PC-3 (cell line): ENCODE results near the gene HIVEP3. TPM values are rescaled to one million over a fixed set of nuclear protein-coding genes. Genes with fewer than 3 reads are reported as not detected.

Experiments
- ATAC-seq: fragments of 200-7000 bp; cut with Tn5 transposase; 2 replicates; pipeline ENCODE4 v1.9.1; 2020; ENCODE audit warnings: mild to moderate bottlenecking, moderate library complexity
- BruUV-seq: library from RNA; stranded (reverse); fragments of 400-500 nt; replicated peaks from 2 replicates; lab custom pipeline; 2021; lab: Mats Ljungman, UMichigan
- CTCF ChIA-PET: fragments of 300-600 bp; sonication (Branson Sonifier 250); formaldehyde crosslinking; loops from one replicate; lab custom pipeline; 2022; ENCODE audit warnings: antibody characterized with exemption; lab: Charles Lee
- POLR2A ChIA-PET: fragments of 300-600 bp; sonication (Branson Sonifier 250); formaldehyde crosslinking; loops from one replicate; lab custom pipeline; 2022; ENCODE audit warnings: antibody characterized with exemption; ENCODE audit not compliant: unreplicated experiment; lab: Charles Lee
- DNase-seq: peaks from one replicate; pipeline ENCODE4 v3.0.0-alpha.2; 2015
- H2AFZ ChIP-seq: fragments of 300-600 bp; sonication (generic); 2 replicates; pipeline ENCODE4 v1.6.0; 2016; ENCODE audit warnings: antibody characterized with exemption, low read length
- H3F3A ChIP-seq: fragments of 300-600 bp; sonication (generic); one replicate; pipeline ENCODE4 v1.6.0; 2017; ENCODE audit warnings: antibody characterized with exemption, low read length, control low read depth, mild to moderate bottlenecking; ENCODE audit not compliant: unreplicated experiment
- H3K27ac ChIP-seq: fragments of 300-600 bp; sonication (generic); 2 replicates; pipeline ENCODE4 v1.5.1; 2016; ENCODE audit warnings: mild to moderate bottlenecking, low read length
- H3K27me3 ChIP-seq: fragments of 300-600 bp; sonication (generic); 2 replicates; pipeline ENCODE4 v1.6.1; 2016; ENCODE audit warnings: low read length, mixed read lengths
- H3K36me3 ChIP-seq: fragments of 300-600 bp; sonication (generic); 2 replicates; pipeline ENCODE4 v1.6.1; 2016; ENCODE audit warnings: low read depth, mixed run types, low read length, mixed read lengths
- H3K4me1 ChIP-seq: fragments of 300-600 bp; sonication (generic); 2 replicates; pipeline ENCODE4 v1.5.1; 2016; ENCODE audit warnings: low read length; ENCODE audit not compliant: insufficient read depth
- H3K4me2 ChIP-seq: fragments of 300-600 bp; sonication (generic); 2 replicates; pipeline ENCODE4 v1.6.0; 2016; ENCODE audit warnings: low read length
- H3K4me3 ChIP-seq: fragments of 300-600 bp; sonication (generic); 2 replicates; pipeline ENCODE4 v1.5.1; 2016; ENCODE audit warnings: mild to moderate bottlenecking, low read length, mixed read lengths
- H3K79me2 ChIP-seq: fragments of 300-600 bp; sonication (generic); 2 replicates; pipeline ENCODE4 v1.6.1; 2017; ENCODE audit warnings: low read length, mixed read lengths
- H3K9ac ChIP-seq: fragments of 300-600 bp; sonication (generic); 2 replicates; pipeline ENCODE4 v1.6.0; 2016; ENCODE audit warnings: mild to moderate bottlenecking, low read length
- H3K9me2 ChIP-seq: fragments of 300-600 bp; sonication (generic); replicated peaks from 2 replicates; pipeline ENCODE4 v1.6.1; 2016; ENCODE audit warnings: mixed run types, low read length, mixed read lengths
- H3K9me3 ChIP-seq: fragments of 300-600 bp; sonication (generic); 2 replicates; pipeline ENCODE4 v1.6.1; 2016; ENCODE audit warnings: low read length, mixed read lengths
- H4K20me1 ChIP-seq: fragments of 300-600 bp; sonication (generic); 2 replicates; pipeline ENCODE4 v1.6.1; 2016; ENCODE audit warnings: low read length, mixed read lengths
- CTCF ChIP-seq: fragments of 300-600 bp; sonication (generic); conservative IDR thresholded peaks from 2 replicates; pipeline ENCODE4 v1.5.1; 2017; ENCODE audit warnings: antibody characterized with exemption, low read depth, mild to moderate bottlenecking, low read length
- EZH2 ChIP-seq: fragments of 300-600 bp; sonication (generic); IDR thresholded peaks from one replicate; pipeline ENCODE4 v1.6.1; 2017; ENCODE audit warnings: antibody characterized with exemption, mild to moderate bottlenecking, low read length; ENCODE audit not compliant: unreplicated experiment
- EZH2phosphoT487 ChIP-seq: fragments of 300-600 bp; sonication (generic); IDR thresholded peaks from 2 replicates; pipeline ENCODE4 v1.6.1; 2018; ENCODE audit warnings: mild to moderate bottlenecking, antibody characterized with exemption, low read length, borderline replicate concordance
- intact Hi-C: fragments of 100-400 bp; cut with micrococcal nuclease; formaldehyde crosslinking; loops from 2 replicates; pipeline ENCODE4 v1.9.0; 2023
- total RNA-seq: library from RNA; depleted of rRNA; stranded (reverse); fragments of >200 nt; gene quantifications from 2 replicates; pipeline ENCODE4 v1.2.3, GENCODE V29; 2014

Gene HIVEP3
- total RNA-seq, 1 experiment from 2014 or later: 9.8 TPM

DNA sequence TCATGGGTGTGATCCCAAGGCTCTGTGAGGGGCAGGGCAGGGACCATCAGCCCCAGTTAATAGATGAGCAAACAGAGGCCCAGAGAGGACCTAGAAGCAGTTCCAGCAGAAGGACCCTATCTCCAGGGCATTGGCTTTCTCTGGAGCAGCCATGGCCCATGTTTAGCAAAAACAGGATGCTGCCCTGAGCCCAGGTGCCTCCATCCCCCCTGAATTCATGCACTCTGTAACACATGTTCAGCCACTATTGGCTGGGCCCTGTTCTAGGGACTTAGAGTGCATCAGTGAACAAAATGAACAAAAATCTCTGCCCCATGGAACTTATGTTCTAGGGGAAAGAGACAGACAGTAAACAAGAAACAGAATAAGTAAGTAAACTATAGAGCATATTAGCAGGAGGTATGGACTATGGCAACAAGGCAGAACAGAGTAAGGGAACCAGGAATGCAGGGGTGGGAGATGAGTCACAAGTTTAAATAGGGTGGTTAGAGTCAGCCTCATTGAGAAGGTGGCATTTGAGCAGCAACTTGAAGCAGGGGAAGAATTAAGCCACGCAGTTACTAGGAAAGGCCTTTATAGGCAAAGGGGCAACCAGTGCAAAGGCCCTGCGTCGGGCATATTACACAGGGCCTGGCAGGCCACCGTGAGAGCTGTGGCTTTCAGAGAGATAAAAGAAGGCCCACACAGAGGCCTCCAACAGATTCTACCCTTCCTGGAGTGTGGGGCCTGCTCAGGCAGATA is 248.3 kb downstream of the HIVEP3 start:
- no peak overlapping the region for H3K9ac ChIP-seq
- peaks cover 71% of the 10 kb centered on the region for H3K4me1 ChIP-seq
- no peaks in the 10 kb centered on the region for H4K20me1 ChIP-seq
- DNase-seq (peak; percentile 88), ATAC-seq (peak; percentile 89)
- H3K4me2 ChIP-seq: peak overlapping the region; percentile 65
- H3K9me3 ChIP-seq: no peaks in the 10 kb centered on the region
- ChIA-PET CTCF (no interaction called here), POLR2A (no interaction called here)
- TF ChIP-seq CTCF: no peak
- TF ChIP-seq EZH2: no peak
- no peak for TF ChIP-seq EZH2phosphoT487
- no peaks in the 10 kb centered on the region for H3K79me2 ChIP-seq
- peak overlapping the region; percentile 66 for H3K27ac ChIP-seq
- H3K9me2 ChIP-seq: no peaks in the 10 kb centered on the region
- H3K4me3 ChIP-seq: no peak overlapping the region
- no peaks in the 10 kb centered on the region for H3K36me3 ChIP-seq
- no peaks in the 10 kb centered on the region for H3F3A ChIP-seq
- H3K27me3 ChIP-seq: no peaks in the 10 kb centered on the region
- H2AFZ ChIP-seq: no peak overlapping the region
- BruUV-seq: no TSS peak
- intact Hi-C loops: loop anchor here (2.0 kb wide), 1 partner anchor 112 kb away; no protein-coding TSS in a partner anchor

DNA sequence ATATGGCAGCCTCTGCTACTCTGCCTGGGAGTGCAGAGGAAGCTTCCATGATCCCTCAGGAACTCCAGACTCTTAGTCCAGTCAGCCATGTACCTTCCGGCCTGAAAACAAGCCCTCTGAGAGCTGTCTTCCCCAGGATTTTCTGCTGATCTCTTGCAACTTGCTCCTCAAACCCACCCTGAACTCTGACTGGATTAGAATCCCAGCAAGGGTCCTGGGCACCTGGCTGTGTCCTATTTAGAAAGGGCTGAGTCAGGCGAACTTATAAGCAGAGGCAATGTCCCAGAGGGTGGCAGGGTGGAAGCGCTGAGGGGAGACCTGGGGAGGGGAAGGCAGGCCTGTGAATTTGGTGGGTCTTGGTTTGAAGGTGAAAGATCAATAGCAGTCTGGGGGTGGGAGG is 249.8 kb downstream of the HIVEP3 start:
- DNase-seq: no peak
- Histone ChIP-seq H3F3A (no peaks in the 10 kb centered on the region), H2AFZ (no peak overlapping the region), H3K79me2 (no peaks in the 10 kb centered on the region), H3K4me1 (peaks cover 83% of the 10 kb centered on the region), H4K20me1 (no peaks in the 10 kb centered on the region), H3K36me3 (no peaks in the 10 kb centered on the region), H3K9me2 (no peaks in the 10 kb centered on the region), H3K9me3 (no peaks in the 10 kb centered on the region), H3K27ac (no peak overlapping the region), H3K27me3 (no peaks in the 10 kb centered on the region), H3K9ac (no peak overlapping the region), H3K4me2 (no peak overlapping the region), H3K4me3 (no peak overlapping the region)
- TF ChIP-seq EZH2 (no peak), EZH2phosphoT487 (no peak), CTCF (no peak)
- intact Hi-C loops: loop anchor here (10.0 kb wide), 1 partner anchor 94 kb away; no protein-coding TSS in a partner anchor
- no peak for ATAC-seq
- no TSS peak for BruUV-seq
- ChIA-PET POLR2A (no interaction called here), CTCF (no interaction called here)

- no peaks in the 10 kb centered on the region for H3K27me3 ChIP-seq
- no peak for ATAC-seq
- ChIA-PET POLR2A (no interaction called here), CTCF (no interaction called here)
- H3K9ac ChIP-seq: no peak overlapping the region
- H3K4me3 ChIP-seq: no peak overlapping the region
- H3K9me2 ChIP-seq: no peaks in the 10 kb centered on the region
- H3K4me2 ChIP-seq: no peak overlapping the region
- no peaks in the 10 kb centered on the region for H3K36me3 ChIP-seq
- no peaks in the 10 kb centered on the region for H3F3A ChIP-seq
- no peaks in the 10 kb centered on the region for H4K20me1 ChIP-seq
- no peak for DNase-seq
- H3K4me1 ChIP-seq: peaks cover 79% of the 10 kb centered on the region
- BruUV-seq: no TSS peak
- H3K27ac ChIP-seq: no peak overlapping the region
- no peaks in the 10 kb centered on the region for H3K79me2 ChIP-seq
- no peak overlapping the region for H2AFZ ChIP-seq
- TF ChIP-seq EZH2: no peak
- TF ChIP-seq CTCF: no peak
- no peak for TF ChIP-seq EZH2phosphoT487
- no peaks in the 10 kb centered on the region for H3K9me3 ChIP-seq
- intact Hi-C loops: loop anchor here (10.0 kb wide), 1 partner anchor 93 kb away; no protein-coding TSS in a partner anchor
Measured at GRCh38 chr1:41668054-41668660, 250.6 kb downstream of the HIVEP3 start.
